Lower leg skin (tissue), 4 donors: ENCODE data around the gene FAM174B. TPM values are rescaled to one million over a fixed set of nuclear protein-coding genes. Genes with fewer than 3 reads are reported as not detected.

Source experiments
- DNase-seq, 2 donors: peaks; one replicate each; pipeline ENCODE4 v3.0.0-alpha.2; 2019; ENCODE audit warnings: low spot score in 2 of 2
- H3K4me3 ChIP-seq: fragments of 200-600 bp; sonication (generic); 2 replicates; pipeline ENCODE4 v1.5.1; 2017; ENCODE audit warnings: mild to moderate bottlenecking, low read depth; ENCODE audit not compliant: poor library complexity, severe bottlenecking
- POLR2A ChIP-seq, 2 donors: fragments of 450-650 bp; IDR thresholded peaks; one replicate each; pipeline ENCODE4 v1.6.1; 2016 to 2017; ENCODE audit warnings: antibody characterized with exemption in 2 of 2, mild to moderate bottlenecking in 1 of 2, moderate library complexity in 1 of 2
- WGBS, 2 donors: methylation state at CpG; one replicate each; pipeline ENCODE4 v1.1.5; 2018; 5-methylcytosine and 5-hydroxymethylcytosine counted together
- intact Hi-C: fragments of 100-400 bp; cut with DNase I; formaldehyde crosslinking; loops from one replicate; pipeline ENCODE4 v1.15.0; 2023; ENCODE audit warnings: low total_unique reads
- total RNA-seq, 4 donors: library from RNA; depleted of rRNA; stranded (reverse); fragments of >200 nt; gene quantifications; one replicate each; pipeline ENCODE4 v1.1.0, GENCODE V29; 2016
- TF ChIP-seq, protein P1 (sequence below), 3 donors: fragments of 450-650 bp; IDR thresholded peaks; one replicate each; pipeline ENCODE4 v1.5.1; 2016; ENCODE audit warnings: antibody characterized with exemption in 3 of 3, mild to moderate bottlenecking in 3 of 3, moderate library complexity in 2 of 3

FAM174B gene
- total RNA-seq, 4 donors from 2014 or later = 9.9 to 33.4 (median 18.3) TPM

GRCh38 chr15:92637626-92638025 lies 17.9 kb downstream of the FAM174B start:
- WGBS, 2 donors = 64 to 66% methylated on average over 2 to 7 of the region's 7 CpGs
- intact Hi-C loops = no loop called here

DNA sequence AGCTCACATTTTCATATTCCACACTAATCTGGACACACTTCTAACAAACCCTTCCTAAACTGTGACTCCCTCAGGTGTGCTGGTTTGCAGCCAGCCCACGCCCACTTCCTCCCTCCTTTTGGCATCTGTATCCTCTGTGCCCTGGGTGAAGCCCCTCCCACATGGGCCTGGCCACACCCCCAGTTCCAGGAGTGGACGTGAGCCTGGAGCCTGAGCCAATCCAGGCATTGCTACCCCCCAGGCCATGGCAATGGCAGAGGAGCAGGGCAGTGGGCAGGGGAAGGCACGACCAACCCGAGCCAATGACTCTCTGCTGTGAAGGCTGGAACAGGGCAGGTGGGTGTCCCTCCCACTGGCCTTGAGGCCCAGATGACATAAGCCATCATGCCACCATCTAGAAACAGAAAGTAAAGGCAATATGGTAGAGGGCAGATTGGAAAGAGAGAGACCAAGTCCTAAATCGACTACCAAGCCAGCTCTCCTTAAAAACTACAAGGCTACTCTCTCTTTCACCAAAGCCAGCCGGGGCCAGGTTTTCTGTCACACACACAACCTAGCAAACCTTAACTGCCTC lies 18.6 kb downstream of the FAM174B start:
- intact Hi-C loops = no loop called here
- TF ChIP-seq POLR2A (IDR thresholded peaks at IDR 0.05) = no peak
- TF ChIP-seq, protein P1, sequence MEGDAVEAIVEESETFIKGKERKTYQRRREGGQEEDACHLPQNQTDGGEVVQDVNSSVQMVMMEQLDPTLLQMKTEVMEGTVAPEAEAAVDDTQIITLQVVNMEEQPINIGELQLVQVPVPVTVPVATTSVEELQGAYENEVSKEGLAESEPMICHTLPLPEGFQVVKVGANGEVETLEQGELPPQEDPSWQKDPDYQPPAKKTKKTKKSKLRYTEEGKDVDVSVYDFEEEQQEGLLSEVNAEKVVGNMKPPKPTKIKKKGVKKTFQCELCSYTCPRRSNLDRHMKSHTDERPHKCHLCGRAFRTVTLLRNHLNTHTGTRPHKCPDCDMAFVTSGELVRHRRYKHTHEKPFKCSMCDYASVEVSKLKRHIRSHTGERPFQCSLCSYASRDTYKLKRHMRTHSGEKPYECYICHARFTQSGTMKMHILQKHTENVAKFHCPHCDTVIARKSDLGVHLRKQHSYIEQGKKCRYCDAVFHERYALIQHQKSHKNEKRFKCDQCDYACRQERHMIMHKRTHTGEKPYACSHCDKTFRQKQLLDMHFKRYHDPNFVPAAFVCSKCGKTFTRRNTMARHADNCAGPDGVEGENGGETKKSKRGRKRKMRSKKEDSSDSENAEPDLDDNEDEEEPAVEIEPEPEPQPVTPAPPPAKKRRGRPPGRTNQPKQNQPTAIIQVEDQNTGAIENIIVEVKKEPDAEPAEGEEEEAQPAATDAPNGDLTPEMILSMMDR (IDR thresholded peaks at IDR 0.05) = no peak
- 66 to 75% methylated on average over 6 of the region's 6 CpGs for WGBS, 2 donors
- peak in 1 of 2 donors; percentile 88 for DNase-seq
- no peak overlapping the region for H3K4me3 ChIP-seq

More at GRCh38 chr15:92637626-92638025, 17.9 kb downstream of the FAM174B start:
- TF ChIP-seq, protein P1 (IDR thresholded peaks at IDR 0.05) = no peak
- no peak for TF ChIP-seq POLR2A (IDR thresholded peaks at IDR 0.05)
- no peak overlapping the region for H3K4me3 ChIP-seq
- peak in 1 of 2 donors; percentile 76 for DNase-seq

GRCh38 chr15:92636401-92636907 lies 19.1 kb downstream of the FAM174B start:
- intact Hi-C loops = no loop called here
- TF ChIP-seq POLR2A (IDR thresholded peaks at IDR 0.05) = no peak
- TF ChIP-seq, protein P1 (IDR thresholded peaks at IDR 0.05) = no peak
- peak in 1 of 2 donors; percentile 61 for DNase-seq
- no peak overlapping the region for H3K4me3 ChIP-seq
- WGBS, 2 donors = 88 to 90% methylated on average over 12 of the region's 12 CpGs

DNA sequence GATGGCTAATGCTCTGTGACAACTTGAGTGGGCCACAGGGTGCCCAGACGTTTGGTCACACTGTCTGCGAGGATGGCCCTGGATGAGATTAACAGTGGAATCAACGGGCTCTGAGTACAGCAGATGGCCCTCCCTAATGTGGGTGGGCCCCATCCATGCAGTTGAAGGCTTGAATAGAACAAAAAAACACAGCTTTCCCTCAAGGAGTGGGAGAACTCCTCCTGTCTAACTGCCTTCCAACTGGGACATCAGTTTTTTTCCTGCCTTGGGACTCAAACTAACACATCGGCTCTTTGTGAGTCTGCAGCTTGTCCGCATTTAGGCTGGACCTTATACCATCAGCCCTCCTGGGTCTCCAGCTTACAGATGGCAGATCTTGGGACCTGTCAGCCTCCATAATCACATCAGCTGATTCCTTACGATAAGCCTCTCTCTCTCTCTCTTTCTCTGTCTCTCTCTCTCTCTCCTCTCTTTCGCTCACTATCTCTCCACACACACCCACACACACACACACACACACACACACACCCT lies 20.8 kb downstream of the FAM174B start:
- DNase-seq = peak in 1 of 2 donors; percentile 21
- WGBS, 2 donors = 74 to 89% methylated on average over 7 of the region's 7 CpGs
- no peak for TF ChIP-seq POLR2A (IDR thresholded peaks at IDR 0.05)
- TF ChIP-seq, protein P1 (IDR thresholded peaks at IDR 0.05) = no peak
- H3K4me3 ChIP-seq = no peak overlapping the region
- intact Hi-C loops = no loop called here

DNA sequence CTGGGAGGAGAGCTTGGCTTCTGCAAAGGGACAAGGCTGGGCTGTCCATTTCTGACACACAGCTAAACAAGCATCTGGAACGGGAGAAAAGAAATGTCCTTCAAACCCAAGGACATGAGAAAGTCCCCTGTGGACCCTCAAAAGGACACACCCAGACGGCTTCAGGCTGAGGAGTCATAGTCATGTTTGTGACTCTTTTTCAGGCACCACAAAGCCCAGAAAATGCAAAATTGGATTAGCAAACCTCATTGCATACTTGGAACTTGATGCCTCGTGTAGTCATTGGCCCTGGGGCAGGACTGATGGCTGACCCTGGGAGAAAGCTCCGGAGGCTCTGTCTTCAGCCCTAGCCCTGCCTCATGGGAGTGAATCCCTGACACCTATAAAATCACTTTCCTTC lies 21.5 kb downstream of the FAM174B start:
- peak in 1 of 2 donors; percentile 50 for DNase-seq
- intact Hi-C loops = no loop called here
- no peak for TF ChIP-seq POLR2A (IDR thresholded peaks at IDR 0.05)
- TF ChIP-seq, protein P1 (IDR thresholded peaks at IDR 0.05) = no peak
- H3K4me3 ChIP-seq = no peak overlapping the region
- 68 to 70% methylated on average over 4 of the region's 4 CpGs for WGBS, 2 donors
